ENCODE results near the gene VIL1.

DNA sequence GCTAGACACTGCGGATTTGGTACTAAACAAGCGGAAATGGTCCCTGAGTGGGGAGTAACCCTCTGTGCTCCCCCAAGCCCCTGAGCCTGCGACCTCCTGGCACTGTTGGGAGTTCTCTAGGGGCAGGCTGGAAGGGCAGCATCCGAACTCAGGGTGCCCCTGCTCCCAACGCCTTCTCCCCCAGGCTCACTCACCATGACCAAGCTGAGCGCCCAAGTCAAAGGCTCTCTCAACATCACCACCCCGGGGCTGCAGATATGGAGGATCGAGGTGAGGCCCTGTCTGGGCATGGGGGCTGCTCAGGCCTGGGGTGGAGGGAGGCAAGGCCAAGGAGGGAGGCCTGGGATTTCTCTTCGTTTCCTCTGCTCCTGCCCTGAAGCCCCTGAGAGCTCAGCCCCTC, 4.7 kb downstream of the VIL1 start:
- TF ChIP-seq, protein P1, sequence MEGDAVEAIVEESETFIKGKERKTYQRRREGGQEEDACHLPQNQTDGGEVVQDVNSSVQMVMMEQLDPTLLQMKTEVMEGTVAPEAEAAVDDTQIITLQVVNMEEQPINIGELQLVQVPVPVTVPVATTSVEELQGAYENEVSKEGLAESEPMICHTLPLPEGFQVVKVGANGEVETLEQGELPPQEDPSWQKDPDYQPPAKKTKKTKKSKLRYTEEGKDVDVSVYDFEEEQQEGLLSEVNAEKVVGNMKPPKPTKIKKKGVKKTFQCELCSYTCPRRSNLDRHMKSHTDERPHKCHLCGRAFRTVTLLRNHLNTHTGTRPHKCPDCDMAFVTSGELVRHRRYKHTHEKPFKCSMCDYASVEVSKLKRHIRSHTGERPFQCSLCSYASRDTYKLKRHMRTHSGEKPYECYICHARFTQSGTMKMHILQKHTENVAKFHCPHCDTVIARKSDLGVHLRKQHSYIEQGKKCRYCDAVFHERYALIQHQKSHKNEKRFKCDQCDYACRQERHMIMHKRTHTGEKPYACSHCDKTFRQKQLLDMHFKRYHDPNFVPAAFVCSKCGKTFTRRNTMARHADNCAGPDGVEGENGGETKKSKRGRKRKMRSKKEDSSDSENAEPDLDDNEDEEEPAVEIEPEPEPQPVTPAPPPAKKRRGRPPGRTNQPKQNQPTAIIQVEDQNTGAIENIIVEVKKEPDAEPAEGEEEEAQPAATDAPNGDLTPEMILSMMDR (IDR thresholded peaks at IDR 0.05; ENCODE audit: insufficient read depth, low read depth, low read length), result no peak
- TF ChIP-seq EZH2 (IDR thresholded peaks at IDR 0.05; ENCODE audit: insufficient read depth, low read length), result no peak

Data from astrocyte (in vitro differentiated cells and primary cell).